Brain pericyte (primary cell): Measurements from ENCODE around the gene TBC1D22B.

Experiments used
- DNase-seq: peaks from one replicate; pipeline ENCODE4 v3.0.0-alpha.2; 2012; ENCODE audit warnings: low read depth, low spot score

Gene TBC1D22B

DNA sequence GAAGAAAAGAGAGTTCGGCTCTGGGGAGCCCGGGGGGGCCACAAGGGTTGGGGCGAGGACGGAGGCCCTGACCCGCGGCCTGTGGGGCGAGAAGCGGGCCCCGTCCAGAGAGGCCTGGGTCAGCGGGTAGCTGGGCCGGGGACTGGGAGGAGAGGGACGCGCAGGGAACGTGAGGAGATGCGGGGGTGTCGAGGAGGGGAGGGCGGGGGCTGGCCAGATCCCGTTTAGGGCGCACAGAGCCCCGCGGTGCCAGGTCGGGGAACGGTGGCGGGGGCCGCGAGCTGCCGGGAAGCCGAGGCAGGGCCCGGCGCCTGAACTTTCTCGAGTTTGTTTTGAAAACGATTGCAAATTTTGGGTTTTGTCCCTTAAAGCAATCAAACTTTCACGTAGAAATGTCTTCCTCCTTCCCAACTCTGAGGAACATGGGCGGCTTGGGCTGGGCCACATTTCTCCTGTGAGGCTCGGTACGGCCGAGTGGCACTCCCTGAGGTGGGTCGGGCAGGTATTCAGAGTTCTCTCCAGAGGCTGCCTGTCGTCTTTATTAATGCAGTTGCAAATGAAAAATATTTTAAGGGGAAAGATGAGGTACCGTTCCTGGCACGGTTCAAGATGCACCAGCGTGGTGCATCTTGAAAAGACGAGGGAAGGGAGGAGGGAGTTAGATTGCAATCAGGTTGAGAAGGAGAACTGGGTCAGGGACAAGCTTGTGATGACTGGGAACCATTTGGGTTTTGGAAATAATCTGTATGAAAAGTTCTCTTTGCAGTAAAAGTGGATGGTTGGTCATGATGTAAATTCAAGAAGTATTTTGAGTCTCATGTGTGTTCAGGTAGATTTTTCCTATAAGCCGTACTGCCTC lies 97.2 kb downstream of the TBC1D22B start:
- no peak for DNase-seq

DNA sequence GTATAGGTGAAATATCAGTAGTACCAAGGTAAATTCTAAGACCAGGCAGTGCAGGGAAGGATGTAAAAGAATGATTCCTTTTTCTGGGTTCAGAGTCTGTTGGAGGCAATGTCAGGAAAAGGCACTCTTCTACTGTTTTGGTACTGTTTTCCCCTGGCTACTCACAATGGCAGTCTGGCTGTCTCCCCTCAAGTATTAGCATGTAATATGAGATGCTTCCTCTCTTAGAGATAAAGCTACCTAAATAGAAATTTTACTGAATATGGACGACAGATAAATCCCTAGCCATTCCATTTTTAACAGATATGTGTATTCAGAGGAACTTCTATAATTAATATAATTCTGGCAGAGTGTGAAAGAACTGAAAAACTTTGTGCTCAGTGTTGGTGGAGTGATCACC lies 99.7 kb downstream of the TBC1D22B start:
- no peak for DNase-seq

DNA sequence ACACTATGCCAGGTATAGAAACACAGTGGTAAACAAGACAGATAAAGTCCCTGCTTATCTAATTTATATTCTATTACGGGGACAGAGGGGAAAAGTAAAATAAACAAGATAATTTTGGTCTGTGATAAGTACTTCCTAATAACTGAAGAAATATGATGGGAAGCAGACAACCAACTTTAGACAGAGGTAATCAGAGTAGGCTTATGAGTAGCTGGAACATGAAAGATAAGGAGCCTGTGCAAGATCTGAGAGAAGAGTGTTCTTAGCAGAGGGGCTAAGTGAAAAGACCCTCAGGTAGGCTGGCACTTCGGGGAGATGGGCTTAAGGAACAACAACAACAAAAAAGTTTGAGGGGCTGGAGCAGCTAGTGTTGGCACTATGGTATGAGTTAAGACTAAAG lies 100.3 kb downstream of the TBC1D22B start:
- no peak for DNase-seq

DNA sequence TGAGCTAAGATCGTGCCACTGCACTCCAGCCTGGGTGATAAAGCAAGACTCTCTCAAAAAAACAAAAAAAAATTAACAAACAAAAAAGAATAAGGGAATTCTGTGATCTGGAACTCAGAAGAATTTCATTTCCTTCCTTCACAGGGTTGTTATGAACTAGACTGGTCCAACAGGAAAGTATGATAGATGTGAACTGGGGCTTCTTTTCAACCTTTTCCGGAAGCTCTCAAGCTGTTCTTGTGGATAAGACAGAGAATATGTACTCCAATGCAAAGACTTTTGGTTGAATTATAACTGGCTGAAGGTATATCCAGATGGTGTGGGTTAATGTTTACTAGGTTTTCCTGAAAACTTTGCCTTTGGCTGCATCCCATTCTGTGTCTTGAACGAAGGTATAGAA lies 101.5 kb downstream of the TBC1D22B start:
- DNase-seq = no peak

DNA sequence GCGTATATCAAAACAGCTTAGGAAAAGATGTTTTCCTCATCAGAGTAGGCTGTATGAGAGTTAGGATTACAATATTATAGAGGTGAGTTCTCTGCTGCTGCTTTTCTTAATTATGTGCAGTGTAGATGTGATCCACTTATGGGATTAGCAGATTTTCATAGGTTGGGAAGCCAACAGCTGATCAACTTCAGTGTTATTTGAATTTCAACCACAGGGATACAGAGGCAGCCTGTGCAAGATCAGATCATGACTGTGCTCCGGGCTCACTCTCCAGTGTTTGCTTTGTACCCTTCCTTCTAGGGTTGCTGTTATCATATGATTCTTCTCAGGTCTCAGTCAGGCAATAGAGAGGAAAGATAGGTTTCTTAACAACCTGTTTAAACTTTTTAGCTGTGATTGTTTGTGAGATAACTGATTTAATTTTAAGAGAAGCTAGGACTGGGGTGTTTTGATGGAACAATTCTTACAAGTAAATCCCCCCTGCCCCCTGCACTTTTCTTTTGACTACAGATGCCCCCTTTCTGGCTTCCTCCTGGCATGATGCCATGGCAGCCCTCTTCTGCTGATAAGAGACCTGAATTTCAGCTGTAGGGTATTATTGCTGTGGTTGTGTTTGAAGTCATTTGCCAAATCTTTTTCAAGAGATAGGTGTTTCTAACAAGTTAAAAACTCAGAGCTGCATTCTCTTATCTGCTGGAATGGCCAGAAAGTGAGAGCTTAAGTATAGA lies 104.7 kb downstream of the TBC1D22B start:
- DNase-seq = no peak

DNA sequence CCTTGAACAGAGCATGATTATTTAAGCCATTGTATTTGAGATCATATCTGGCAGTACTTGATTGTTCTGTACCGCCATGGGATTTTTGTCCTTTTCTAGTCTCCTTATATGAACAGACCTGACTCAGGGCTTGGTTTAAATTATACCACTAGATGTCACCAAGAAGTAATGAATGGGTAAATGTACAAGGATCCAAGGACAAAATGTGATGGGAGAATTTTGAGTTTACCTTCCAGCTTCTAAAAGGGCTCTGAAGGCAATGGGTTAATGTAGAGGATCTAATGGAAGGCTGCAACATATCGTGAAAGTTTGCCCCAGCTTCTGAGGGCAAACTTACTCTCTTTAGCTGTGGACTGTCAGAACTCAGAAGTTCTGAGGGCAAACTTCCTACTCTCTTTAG lies 108.2 kb downstream of the TBC1D22B start:
- no peak for DNase-seq

DNA sequence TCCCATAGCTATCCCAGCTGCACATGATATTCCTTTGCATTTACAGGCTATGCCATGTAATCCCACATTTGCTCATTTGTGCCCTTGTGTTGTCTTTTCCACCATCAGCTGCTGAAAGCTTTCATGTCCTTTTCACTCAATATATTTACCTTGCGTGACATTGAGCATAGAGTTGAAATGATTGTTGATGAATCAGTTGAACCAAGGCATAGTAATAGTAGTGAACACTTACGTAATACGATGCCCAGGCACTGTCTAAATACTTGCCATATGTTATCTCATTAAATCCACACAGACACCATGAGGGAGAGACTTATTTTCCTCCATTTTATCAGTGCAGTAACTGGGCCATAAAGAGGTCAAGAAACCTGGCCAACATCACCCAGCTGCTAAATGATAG lies 109.3 kb downstream of the TBC1D22B start:
- no peak for DNase-seq

DNA sequence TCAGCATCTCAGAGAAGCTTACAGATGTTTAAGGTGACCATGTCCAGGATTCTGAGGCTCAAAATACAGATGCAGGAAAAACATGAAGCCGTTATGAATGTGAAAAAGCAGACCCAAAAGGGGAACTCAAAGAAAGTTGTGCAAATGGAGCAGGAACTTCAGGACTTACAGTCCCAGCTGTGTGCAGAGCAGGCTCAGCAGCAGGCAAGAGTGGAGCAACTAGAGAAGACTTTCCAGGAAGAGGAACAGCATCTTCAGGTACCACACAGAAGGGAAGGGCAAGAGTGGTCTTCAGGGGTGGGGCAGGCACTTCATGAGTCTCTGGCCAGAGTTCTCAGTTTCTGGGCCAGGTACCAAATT lies 111.4 kb downstream of the TBC1D22B start:
- no peak for DNase-seq

DNA sequence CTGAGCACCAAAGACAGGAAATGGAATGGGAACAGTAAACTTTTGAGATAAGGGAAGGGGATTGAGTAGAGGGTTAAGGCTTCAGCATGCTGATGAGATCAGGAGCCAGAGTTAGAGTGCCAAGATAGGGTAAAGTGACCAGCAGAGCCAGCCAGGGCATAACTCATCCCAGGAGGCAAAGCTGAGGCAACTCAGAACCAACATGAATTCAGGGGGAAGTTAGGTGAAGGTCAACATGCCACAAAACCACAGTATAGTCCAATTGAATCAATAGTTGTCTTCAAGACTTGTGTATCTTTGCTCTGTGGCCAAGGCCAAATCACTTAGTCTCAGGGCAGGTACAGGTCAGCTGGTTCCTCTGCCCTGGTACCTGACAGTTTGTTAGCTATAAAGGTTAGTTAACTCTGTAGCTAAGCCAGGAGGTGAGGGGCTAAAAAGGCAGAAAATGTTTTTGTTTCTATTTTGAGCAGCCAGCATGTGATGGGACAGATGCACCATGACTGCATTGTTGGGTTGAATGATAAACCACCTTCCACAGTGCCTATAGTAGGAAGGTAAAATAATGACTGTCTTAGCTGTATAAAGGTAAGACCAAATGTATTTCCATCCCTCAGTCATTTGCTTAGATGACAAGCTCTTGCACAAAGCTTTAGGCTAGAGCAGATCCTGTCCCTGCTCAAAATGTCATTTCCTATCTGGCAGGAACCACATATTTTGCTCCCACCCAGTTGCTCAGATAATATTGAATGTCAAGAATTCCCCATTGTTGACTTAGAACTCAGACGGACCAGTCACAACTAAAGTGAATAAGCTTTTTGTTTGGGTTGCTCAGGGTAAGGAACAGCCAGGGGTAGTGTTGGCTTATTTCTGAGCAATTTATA lies 112.0 kb downstream of the TBC1D22B start:
- no peak for DNase-seq

DNA sequence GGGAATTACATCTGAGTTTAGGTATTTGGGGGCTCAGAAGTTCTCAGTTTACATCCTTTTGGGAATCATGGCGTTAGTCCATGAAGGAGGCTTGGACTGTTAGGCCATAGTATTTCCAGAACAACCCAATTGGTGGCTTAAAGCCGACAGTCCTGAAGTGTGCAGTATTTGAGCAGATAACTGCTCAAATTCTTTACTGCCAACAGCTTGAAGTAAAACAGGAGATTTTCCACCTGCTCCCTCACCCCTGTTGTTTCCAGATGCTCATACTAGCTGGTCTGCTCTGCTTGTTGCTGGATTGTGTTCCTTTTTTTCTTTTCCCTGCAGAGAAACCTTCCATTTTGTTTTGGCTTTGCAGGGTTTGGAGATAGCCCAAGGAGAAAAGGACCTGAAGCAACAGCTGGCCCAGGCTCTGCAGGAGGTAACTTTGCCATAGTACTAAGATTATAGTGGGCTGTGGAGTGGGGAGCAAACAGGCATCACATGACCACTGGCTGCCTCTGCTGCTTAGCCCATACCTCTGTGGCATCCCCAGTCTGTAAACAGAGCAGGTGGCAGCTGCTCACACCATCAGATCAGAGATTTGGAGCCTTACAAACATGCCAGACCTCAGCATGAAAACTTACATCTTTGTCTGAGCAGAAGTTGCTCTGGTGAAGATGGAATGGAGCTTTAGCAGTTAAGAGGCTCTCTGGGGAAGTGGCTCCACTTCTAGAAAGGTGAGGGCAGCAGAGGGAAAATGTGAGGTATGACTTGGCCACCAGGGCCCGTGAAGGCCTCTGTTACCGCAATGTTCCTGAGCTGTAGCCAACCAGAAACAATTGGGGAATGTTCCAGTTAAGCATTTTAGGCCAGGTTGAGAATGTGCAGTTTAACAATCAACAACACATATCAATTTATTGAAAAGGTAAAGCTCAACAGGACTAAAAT lies 113.8 kb downstream of the TBC1D22B start:
- DNase-seq = no peak

DNA sequence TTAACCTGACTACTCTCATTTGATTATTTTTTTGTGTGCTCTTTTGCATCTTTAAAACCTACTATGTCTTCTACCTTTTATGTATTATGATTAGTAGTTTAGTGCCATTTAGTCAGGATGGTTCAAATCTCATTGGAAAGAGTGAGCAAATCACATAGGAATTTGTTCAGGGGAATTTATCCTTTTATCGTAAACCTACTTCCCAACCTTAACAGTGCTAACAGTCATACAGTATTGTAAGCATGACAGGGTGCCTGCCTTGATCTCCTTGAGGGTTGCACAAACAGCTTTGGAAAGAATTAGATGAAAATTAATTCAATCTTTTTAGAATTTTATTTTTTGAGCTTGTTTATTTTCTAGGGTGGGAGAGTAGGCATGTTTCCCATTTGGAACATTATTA lies 114.5 kb downstream of the TBC1D22B start:
- DNase-seq = no peak

DNA sequence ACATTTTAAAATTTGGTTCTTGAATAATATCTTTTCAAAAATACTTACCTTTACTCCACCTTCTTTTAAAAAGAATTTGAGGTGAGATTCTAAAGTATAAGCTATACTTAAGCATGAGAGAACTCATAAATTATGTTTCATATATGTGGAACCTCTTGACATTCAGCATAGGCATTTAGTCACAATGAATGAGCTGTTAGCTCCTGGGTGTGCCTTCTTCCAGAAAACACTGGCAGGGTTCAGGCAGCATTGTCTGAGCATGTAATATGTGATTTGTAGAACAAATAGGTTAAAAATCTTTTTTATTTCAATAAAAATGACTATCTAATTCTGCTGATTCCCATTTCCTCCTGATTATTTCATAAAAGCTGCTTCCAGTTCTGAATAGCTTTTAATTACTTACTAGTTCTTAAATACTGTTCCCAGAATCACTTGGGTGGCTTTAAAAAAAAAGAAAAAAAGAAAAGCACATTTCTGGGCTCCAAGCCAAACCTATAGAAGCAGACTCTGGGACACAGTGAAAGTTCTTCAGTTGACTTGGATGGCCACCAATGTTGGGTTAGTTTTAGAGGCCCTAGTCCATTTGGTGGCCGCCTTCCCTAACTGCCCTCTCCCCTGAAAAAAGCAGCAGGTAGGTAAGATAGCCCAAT lies 116.4 kb downstream of the TBC1D22B start:
- DNase-seq = no peak

DNA sequence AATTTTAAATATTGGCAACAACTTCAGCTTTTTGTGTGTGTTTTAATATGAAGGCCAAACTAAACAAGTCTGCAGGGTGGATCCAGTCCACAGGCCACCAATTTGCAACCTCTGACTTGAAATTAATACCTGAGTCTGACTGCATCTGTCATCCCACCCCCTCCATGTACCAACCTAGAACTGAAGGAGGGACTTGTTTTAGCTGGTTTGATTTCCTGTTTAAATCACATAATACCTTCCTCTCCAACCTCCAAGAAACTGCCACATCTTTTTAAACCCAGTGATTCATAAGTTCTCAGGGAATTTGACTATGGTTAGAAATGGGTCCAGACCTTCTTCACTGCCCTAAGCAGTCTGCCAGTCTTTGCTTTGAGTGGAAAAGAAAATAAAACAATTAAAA lies 117.8 kb downstream of the TBC1D22B start:
- no peak for DNase-seq

DNA sequence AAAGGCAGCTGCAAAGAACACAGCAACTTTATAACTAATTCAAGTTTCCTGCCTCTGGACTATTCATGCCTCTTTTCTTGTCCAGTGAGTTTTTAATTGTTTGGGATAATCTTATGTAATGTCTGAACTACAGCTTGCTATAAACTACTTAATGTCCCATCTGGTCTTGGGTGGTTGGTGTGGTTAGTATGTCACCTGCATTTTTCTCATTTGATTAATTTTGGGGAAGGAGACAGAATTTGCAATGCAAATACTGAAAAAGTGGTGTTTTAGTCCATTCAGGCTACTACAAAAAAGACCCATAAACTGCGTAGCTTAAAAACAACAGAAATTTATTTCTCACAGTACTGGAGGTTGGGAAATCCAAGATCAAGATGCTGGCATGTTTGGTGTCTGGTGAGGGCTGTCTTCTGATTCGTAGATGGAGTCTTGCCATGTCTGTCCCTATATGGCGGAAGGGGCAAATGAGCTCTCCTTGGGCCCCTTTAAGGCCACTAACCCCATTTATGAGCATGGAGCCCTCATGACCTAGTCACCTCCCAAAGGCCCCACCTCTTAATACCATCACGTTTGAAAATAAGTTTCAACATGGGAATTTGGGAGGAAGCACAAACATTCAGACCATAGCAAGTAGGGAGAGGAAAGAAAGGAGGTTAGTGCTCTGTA lies 118.6 kb downstream of the TBC1D22B start:
- DNase-seq = no peak

DNA sequence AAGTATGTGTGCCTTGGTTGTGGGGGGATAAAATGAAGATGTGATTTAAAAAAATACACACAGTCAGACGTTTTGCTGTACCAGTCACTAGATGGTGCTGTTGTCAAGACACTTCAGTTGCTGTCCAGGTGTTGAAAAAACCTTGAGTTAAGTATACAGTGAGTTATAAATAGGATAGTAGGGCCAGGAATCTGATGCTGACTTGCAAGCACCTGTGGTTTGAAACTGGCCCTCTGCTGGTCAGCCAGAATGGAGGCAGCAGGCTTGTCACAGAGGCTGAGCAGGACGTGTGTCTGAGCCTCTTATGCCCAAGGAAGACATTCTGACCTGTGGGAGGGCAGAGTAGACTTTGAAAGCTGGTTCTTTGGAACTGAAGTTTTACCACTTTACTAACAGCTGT lies 124.0 kb downstream of the TBC1D22B start:
- no peak for DNase-seq
